ENCODE data around the gene HCAR2. TPM values are rescaled to one million over a fixed set of nuclear protein-coding genes. Genes with fewer than 3 reads are reported as not detected.

The HCAR2 gene
- total RNA-seq, 1 experiment from 2014 or later, result not detected

DNA sequence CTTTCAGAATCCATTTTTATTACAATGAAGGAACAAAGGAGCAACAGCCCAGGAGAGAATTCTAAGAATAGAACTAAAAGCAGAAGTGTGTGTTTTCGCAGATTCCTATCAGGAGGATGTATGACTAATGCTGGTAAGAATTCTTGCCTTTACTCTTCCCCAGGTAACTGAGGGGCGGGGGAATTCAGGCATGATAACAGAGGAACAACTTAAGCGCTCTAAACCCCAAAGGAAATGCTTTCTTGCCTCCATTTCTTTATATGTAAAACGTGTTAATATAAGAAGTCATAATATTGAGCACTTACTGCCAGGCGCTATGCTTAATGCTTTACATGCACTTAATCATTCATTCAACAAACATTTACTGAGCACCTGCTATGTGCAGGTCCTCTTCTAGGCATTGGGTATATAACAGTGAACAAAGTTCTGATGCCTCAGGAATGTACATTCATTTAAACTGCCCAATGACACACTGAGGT lies 23.0 kb upstream of the HCAR2 start:
- no peak overlapping the region for H2BK120ac ChIP-seq (ENCODE audit: low read depth, low read length, poor library complexity, severe bottlenecking)
- H4K91ac ChIP-seq (ENCODE audit: insufficient read length, low read depth, low read length), result no peak overlapping the region
- no peak overlapping the region for H2BK15ac ChIP-seq (ENCODE audit: low read depth, low read length)
- no peak overlapping the region for H3T11ph ChIP-seq (ENCODE audit: low read length)
- no peak overlapping the region for H3K4me2 ChIP-seq (ENCODE audit: insufficient read depth, insufficient read length, low read length)
- TF ChIP-seq, protein P1, sequence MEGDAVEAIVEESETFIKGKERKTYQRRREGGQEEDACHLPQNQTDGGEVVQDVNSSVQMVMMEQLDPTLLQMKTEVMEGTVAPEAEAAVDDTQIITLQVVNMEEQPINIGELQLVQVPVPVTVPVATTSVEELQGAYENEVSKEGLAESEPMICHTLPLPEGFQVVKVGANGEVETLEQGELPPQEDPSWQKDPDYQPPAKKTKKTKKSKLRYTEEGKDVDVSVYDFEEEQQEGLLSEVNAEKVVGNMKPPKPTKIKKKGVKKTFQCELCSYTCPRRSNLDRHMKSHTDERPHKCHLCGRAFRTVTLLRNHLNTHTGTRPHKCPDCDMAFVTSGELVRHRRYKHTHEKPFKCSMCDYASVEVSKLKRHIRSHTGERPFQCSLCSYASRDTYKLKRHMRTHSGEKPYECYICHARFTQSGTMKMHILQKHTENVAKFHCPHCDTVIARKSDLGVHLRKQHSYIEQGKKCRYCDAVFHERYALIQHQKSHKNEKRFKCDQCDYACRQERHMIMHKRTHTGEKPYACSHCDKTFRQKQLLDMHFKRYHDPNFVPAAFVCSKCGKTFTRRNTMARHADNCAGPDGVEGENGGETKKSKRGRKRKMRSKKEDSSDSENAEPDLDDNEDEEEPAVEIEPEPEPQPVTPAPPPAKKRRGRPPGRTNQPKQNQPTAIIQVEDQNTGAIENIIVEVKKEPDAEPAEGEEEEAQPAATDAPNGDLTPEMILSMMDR (conservative IDR thresholded peaks at IDR 0.05), result no peak
- Mint-ChIP-seq H3K27ac (peak overlapping the region in 1 of 3 experiments; percentile 81; a peak in 4 of 7 replicates), H3K36me3 (ENCODE audit: insufficient read depth in 1 of 3, low read depth in 3 of 3) (no peaks in the 10 kb centered on the region), H3K27me3 (ENCODE audit: low read depth) (no peaks in the 10 kb centered on the region), H3K4me1 (peaks cover 14 to 22% of the 10 kb centered on the region in 2 experiments), H3K9me3 (no peaks in the 10 kb centered on the region), H3K4me3 (no peak overlapping the region)
- no peak overlapping the region for H3K14ac ChIP-seq (ENCODE audit: insufficient read depth, low read length)
- no peak overlapping the region for H4K5ac ChIP-seq (ENCODE audit: insufficient read length, low read depth, low read length)
- H3K56ac ChIP-seq (ENCODE audit: insufficient read length, low read depth, low read length), result no peak overlapping the region
- H2BK5ac ChIP-seq (ENCODE audit: insufficient read length, low read length), result no peak overlapping the region
- H3K18ac ChIP-seq (ENCODE audit: insufficient read length, low read depth, low read length), result no peak overlapping the region
- no peak overlapping the region for H3K23ac ChIP-seq (ENCODE audit: insufficient read length, low read depth, low read length)
- no peaks in the 10 kb centered on the region for H3K79me1 ChIP-seq (ENCODE audit: insufficient read depth, low read depth, low read length, poor library complexity, severe bottlenecking)
- H3K9ac ChIP-seq (ENCODE audit: extremely low read depth, insufficient read length, low read length), result no peak overlapping the region
- no CpG with 5 or more reads among the region's 5 CpGs for WGBS (ENCODE audit: extremely low coverage, insufficient read length, low lambda C conversion rate)
- H3K4ac ChIP-seq (ENCODE audit: low read depth, low read length), result no peak overlapping the region
- no peak overlapping the region for H2BK20ac ChIP-seq (ENCODE audit: low read depth, low read length, poor library complexity, severe bottlenecking)
- H2AK5ac ChIP-seq (ENCODE audit: insufficient read length, low read length), result no peak overlapping the region
- H2AFZ ChIP-seq (ENCODE audit: low read length), result no peak overlapping the region
- H3K9me3 ChIP-seq (ENCODE audit: control insufficient read depth, low read depth, low read length), result no peaks in the 10 kb centered on the region
- H2BK12ac ChIP-seq (ENCODE audit: insufficient read length, low read depth, low read length), result no peak overlapping the region
- H3K79me2 ChIP-seq (ENCODE audit: insufficient read depth, low read length), result no peaks in the 10 kb centered on the region
- no peaks in the 10 kb centered on the region for H3K23me2 ChIP-seq (ENCODE audit: insufficient read length, low read depth, low read length, poor library complexity, severe bottlenecking)
- H3K4me1 ChIP-seq (ENCODE audit: insufficient read depth, low read length), result no peaks in the 10 kb centered on the region
- no peaks in the 10 kb centered on the region for H3K27me3 ChIP-seq (ENCODE audit: insufficient read depth, low read length)
- peak; percentile 45 for DNase-seq
- no peaks in the 10 kb centered on the region for H4K20me1 ChIP-seq (ENCODE audit: control insufficient read depth, insufficient read depth, insufficient read length)
- H4K8ac ChIP-seq (replicated peaks; ENCODE audit: insufficient read length, low read depth, low read length), result no peak overlapping the region
- H3K27ac ChIP-seq (ENCODE audit: insufficient read length, low read depth, low read length), result no peak overlapping the region
